HG03442 (cell line): ENCODE measurements around the gene NUP98.
"Not testable (repeated sequence)": the region's sequence is repeated elsewhere in the genome, so short reads cannot be mapped to it uniquely, and the experiment has no call there.

ENCODE experiments used
- ATAC-seq: cut with Tn5 transposase; IDR thresholded peaks from one replicate; pipeline ENCODE4 v1.9.1; 2021; ENCODE audit warnings: mild to moderate bottlenecking, moderate library complexity; ENCODE audit not compliant: unreplicated experiment

Gene NUP98

GRCh38 chr11:3827434-3828186 lies 30.3 kb upstream of the NUP98 start:
- ATAC-seq, result no peak

DNA sequence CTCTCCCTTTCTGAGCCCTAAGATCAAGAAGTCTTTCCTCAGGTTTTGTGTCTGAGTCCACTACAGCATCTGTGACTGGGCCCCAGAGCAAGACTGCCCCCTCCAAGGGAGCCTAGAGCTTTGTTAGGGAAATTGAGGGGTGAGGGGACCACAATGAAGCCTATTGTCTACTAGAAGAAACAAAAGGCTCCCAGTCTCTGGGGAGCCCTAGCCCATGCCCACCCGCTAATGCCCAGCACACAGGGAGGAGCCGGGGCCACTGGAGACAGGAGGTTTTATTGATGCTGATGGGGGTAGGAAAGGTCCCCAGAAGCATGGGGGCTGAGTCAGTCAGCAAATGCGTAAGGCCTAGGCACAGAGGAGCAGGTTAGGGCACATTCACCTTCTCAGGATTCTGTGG lies 29.4 kb upstream of the NUP98 start:
- no peak for ATAC-seq

GRCh38 chr11:3825473-3826154 lies 28.3 kb upstream of the NUP98 start:
- no peak for ATAC-seq

- ATAC-seq, result peak; percentile 82
Observed at GRCh38 chr11:3824714-3825472, 27.5 kb upstream of the NUP98 start.

DNA sequence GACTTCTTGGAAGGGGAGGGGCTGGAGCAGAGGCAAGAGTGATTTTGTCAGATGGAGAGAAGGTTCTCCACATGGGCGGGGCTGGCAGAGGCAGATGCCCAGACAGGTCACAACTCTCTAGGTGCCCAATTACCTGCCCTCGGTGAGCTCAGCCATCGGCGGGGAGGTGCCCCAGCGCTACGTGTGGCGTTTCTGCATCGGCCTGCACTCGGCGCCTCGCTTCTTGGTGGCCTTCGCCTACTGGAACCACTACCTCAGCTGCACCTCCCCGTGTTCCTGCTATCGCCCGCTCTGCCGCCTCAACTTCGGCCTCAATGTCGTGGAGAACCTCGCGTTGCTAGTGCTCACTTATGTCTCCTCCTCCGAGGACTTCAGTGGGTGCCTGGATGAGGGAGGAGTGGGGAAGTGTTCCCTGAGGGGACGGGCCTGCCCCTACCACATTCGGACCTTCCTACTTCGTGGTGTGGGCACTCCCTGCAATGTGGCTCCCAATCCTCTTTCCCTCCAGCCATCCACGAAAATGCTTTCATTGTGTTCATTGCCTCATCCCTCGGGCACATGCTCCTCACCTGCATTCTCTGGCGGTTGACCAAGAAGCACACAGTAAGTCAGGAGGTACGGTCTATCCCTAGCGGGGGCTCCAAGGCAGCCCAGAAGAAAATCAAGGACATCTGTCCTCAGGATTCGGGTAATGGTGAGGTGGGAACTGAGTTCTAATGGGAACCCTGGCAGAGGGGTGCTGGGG lies 26.6 kb upstream of the NUP98 start:
- no peak for ATAC-seq

DNA sequence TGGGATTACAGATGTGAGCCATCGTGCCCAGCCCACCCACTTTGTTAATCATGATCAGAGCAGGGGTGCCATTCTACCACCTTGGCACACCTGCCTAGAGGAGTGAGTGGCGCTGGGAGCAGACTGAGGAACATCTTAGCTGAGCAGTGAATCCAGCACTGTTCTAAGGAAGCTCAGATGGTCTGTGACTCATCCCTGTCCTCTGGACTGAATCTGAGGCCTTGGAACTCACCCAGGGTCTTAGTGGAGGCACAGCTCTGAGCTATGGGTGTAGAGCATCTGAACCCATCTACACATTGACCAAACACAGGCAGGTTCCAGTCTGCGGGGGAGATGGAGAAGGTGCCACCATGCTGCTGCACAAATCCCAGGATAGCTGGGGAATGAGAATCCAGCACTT lies 25.9 kb upstream of the NUP98 start:
- ATAC-seq, result no peak

DNA sequence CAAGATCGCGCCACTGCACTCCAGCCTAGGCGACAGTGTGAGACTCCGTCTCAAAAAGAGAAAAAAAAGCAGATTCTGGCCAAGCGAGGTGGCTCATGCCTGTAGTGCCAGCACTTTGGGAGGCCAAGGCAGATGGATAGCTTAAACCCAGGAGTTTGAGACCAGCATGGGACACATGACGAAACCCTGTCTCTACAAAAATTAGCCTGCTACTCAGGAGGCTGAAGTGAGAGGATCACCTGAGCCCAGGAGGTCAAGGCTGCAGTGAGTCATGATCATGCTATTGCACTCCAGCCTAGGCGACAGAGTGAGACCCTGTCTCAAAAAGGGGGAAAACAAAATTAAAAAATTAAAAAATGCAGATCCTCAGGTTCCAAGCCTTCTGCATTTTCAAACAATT lies 25.0 kb upstream of the NUP98 start:
- no peak for ATAC-seq

DNA sequence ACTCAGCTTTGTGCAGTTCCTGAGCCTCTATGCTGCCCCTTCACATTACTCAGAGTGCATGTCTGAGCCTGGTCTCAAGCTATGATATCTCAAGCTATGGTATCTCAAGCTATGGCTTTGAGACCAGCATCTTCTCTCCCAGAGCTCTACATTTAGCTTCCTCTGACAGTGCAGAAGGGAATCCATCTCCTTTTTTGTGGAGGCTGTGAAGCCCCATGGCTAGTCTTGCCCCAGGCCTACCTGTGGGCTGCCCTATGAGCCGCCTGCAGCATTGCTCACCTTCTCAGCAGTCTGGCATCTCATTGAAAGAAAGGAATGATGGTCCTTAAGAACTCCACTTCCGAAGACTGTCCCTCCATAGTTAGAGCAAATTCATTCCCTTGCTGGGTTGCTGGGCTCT lies 23.6 kb upstream of the NUP98 start:
- ATAC-seq, result no peak

DNA sequence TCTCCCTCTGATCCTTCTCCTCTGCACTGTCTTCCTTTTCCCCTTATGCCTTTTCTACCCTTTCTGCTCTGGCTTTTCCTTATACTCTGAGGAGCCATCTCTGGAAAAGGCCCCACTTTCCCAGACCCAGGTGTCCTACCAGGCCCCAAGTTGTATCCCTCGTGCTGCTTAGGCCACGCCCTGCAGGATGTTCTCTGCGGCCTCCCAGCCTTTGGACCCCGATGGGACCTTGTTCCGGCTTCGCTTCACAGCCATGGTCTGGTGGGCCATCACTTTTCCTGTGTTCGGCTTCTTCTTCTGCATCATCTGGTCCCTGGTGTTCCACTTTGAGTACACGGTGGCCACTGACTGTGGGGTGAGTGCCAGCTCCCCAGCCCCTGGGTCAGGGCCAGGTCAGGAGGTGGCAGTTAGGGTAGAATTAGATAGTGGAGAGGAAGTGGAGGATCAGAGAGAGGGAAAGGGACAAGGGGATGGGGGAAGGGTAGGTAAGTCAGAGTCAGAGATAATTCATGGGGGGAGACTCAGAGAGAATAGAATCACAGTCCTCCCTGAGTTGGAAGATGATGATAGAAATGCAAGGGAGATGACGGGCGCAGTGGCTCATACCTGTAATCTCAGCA lies 19.9 kb upstream of the NUP98 start:
- ATAC-seq, result no peak

DNA sequence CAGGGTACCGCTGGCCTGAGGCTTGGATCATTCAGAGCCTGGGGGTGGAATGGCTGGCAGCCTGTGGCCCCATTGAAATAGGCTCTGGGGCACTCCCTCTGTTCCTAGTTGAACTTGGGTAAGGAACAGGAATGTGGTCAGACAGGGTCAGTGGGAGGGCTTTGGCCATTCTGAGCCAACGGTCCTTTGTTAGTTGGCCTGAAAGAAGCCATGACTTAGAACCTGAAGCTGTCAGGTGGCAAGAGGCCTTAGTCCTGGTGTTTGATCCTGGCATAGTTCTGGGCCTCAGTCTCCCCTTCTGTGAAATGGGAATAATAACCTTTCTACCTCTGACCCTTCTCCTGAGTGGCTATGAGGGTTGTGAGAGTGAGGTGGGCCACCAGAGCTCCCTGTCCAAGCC lies 19.3 kb upstream of the NUP98 start:
- no peak for ATAC-seq

GRCh38 chr11:3815845-3816244 lies 18.5 kb upstream of the NUP98 start:
- no peak for ATAC-seq

DNA sequence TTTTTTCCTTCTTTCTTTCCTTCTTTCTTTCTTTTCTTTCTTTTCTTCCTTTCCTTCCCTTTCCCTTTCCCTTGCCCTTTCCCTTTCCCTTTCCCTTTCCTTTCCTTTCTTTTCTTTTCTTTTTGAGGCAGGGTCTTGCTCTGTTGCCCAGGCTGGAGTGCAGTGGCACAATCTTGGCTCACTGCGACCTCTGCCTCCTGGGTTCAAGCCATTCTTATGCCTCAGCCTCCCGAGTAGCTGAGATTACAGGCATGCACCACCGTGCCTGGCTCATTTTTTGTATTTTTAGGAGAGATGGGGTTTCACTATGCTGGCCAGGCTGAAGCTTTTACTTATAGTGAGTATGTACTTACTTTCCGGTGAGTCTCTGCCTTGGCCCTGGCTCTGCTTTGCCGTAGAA lies 17.5 kb upstream of the NUP98 start:
- ATAC-seq, result not testable (repeated sequence)

DNA sequence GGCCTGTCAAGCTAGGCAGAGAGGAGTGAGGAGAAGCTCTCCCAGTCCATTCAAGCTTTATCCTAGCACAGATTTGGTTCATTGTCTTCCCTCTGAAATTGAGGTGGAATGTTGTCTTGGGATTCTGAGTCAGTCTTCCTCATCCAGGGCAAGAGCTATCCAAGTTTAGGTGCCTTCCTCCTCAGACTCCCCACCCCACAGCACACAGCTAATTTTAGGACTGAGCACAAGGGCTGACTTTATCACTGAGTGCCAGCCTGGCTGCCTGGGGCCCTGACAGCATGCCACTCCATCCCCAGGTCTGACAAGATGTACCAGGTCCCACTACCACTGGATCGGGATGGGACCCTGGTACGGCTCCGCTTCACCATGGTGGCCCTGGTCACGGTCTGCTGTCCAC lies 13.6 kb upstream of the NUP98 start:
- no peak for ATAC-seq

- no peak for ATAC-seq
Observed at GRCh38 chr11:3810446-3810845, 13.1 kb upstream of the NUP98 start.

DNA sequence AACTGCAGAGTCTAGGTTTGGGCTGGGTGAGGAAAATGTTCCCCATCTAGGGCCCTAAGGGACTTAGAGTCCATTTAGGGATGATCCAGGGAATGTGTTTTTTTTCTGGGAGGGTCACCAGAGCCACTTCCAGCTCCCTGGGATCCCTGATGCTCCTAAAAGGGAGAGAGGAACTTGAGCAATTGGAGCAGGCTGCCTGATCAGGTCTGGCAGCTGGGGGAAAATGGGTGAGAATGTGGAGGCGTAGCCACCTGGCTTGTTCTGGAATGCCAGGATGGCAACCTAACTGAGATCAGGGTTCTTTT lies 12.2 kb upstream of the NUP98 start:
- ATAC-seq, result no peak

DNA sequence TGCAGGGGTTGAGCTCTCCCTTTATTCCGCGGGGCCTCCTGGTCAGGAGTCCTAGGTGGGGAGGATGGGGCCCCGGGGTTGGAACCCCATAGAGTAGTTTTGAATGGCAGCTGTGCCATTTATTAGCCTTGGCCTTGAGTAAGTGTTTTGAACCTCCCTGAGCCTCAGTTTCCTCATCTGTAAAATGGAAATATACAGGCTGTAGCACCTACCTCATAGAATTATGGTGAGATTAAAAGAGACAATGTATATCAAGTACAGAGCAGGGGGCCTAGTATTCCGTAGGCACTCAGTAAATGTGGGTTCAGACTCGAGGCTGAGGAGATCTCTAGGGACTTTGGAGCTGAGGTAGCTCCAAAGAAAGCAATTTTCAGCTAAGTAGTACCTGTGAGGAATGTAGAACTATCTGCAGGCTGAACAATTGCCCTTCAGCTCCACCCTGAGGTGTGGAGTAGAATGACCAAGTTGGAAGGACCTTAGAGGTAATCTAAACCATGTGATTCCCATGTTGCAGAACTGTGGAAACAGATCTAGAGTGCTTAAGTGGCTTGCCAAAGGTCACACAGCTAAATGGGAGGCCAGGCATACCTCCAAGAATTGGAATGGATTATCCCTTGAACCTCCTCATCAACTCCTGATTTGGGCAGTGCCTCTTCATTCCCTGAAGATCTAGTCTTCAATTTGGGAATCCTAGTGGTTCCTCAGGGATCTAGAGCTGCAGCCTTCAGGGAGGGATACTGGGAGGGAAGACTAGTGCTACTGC lies 11.7 kb upstream of the NUP98 start:
- peak; percentile 71 for ATAC-seq

GRCh38 chr11:3807909-3808860 lies 10.8 kb upstream of the NUP98 start, which contains the start of gene PGAP2:
Gene PGAP2, plus strand, starts transcription at chr11:3808560. Its CDS starts 2,700 bp downstream, at chr11:3811260.
- ATAC-seq, result peak; percentile 51

GRCh38 chr11:3803726-3804495 lies 6.6 kb upstream of the NUP98 start:
- no peak for ATAC-seq
